OCI-LY7 (cell line): Measurements from ENCODE around the gene CANT1.

Experiments used
- CTCF ChIP-seq: fragments of 200-600 bp; sonication (generic); conservative IDR thresholded peaks from 2 replicates; pipeline ENCODE4 v1.5.1; 2014; ENCODE audit warnings: mild to moderate bottlenecking, antibody characterized with exemption, low read length, moderate library complexity, mixed read lengths
- EZH2phosphoT487 ChIP-seq: fragments of 200-600 bp; sonication (generic); IDR thresholded peaks from 2 replicates; pipeline ENCODE4 v1.6.1; 2018; ENCODE audit warnings: low read depth, borderline replicate concordance, mild to moderate bottlenecking, mixed run types, antibody characterized with exemption, low read length, moderate library complexity, mixed read lengths

GRCh38 chr17:78999056-78999768, 10.4 kb downstream of the CANT1 start:
- TF ChIP-seq CTCF (no peak), EZH2phosphoT487 (no peak)
